ENCODE measurements around the gene ME2.
"Not testable (repeated sequence)": the region's sequence is repeated elsewhere in the genome, so short reads cannot be mapped to it uniquely, and the experiment has no call there.

Gene ME2

GRCh38 chr18:50909261-50909660 lies 30.3 kb downstream of the ME2 start:
- no peak for DNase-seq
- intact Hi-C loops (cut with DNase I), result no loop called here

DNA sequence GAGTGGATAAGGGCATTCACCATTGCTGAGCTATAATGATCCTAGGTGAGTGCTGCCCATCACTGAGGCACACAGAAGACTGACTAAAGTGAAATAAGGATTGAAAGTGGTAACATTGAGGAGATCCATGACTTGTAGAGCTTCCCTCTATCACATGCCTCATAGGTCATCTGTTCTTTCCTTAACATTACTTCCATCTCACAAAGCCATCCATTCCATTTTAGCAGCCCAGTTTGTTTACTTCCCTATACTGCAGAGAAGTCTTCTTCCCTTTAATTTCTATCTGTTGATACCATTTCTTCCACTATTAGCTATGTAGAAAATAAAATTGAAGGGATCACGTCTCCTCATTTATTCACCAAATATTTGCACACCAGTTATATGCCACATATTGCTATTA lies 32.1 kb downstream of the ME2 start:
- intact Hi-C loops (cut with DNase I), result no loop called here

DNA sequence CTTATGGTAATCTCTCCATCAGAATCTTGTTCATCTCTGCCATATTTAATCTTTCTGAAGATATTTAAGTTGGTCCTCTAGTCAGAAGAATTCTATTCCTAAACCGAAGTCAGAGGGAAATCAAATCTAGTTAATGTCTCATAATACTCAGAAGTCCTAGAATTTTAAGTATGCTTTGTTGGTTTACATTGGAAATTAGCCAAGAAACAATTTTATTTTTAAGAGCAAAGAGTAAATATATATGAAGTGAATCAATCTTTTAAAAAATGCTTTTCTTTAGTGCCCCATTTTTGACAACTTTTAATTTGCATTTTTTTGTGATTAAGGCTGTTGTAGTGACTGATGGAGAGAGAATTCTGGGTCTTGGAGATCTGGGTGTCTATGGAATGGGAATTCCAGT lies 38.1 kb downstream of the ME2 start:
- intact Hi-C loops (cut with DNase I), result no loop called here

More for the DNA sequence above, 32.1 kb downstream of the ME2 start:
- DNase-seq, result no peak

GRCh38 chr18:50918153-50918552 lies 39.2 kb downstream of the ME2 start:
- no peak for DNase-seq
- intact Hi-C loops (cut with DNase I), result no loop called here

More for the DNA sequence above, 38.1 kb downstream of the ME2 start:
- DNase-seq, result no peak

- no peak for DNase-seq
- intact Hi-C loops (cut with DNase I), result no loop called here
These were observed 45.5 kb downstream of the ME2 start for GRCh38 chr18:50924372-50924771.

GRCh38 chr18:50926521-50926920 lies 47.6 kb downstream of the ME2 start:
- intact Hi-C loops (cut with DNase I), result no loop called here
- DNase-seq, result no peak

GRCh38 chr18:50928551-50928950 lies 49.6 kb downstream of the ME2 start:
- no peak for DNase-seq
- intact Hi-C loops (cut with DNase I), result no loop called here

DNA sequence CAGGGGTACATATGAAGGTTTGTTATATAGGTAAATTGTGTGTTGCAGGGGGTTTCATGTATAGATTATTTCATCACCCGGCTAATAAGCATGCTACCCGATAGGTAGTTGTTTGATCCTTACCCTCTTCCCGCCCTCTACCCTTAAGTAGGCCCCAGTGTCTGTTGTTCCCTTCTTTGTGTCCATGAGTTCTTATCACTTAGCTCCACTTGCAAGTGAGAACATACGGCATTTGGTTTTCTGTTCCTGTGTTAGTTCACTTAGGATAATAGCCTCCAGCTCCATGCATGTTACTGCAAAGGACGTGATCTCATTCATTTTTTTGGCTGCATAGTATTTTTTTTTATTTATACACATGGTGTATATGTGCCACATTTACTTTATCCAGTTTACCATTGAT lies 54.8 kb downstream of the ME2 start:
- no peak for DNase-seq

DNA sequence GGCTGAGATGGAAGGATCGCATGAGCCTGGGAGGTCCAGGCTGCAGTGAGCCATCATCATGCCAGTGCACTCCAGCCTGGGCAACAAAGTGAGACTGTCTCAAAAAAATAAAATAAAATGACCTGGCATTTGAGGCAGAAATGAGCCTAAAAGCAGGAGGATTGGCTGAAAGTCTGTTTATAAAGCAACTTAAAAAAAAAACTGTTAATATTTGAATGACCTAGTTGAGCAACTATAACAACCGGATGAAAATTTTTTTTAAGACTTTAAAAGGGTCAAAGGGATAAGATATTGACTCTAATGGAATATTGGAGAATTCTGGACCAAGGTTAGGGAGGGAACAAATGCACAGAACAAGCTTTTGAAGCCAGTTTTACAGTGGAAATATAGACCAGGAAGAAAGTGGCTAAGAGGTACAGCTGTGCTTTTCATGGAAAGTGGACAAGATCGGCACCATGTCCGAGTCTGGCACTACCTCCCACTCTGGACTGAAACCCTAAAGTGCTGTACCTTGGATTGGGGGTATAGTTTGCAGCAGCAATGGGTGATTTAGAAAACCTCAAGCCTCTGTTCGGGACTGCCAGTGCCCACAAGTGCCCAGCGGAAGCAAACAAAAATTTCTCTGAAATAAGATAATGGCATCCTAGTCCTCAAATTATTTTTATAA lies 55.8 kb downstream of the ME2 start:
- DNase-seq, result no peak
- intact Hi-C loops (cut with DNase I), result no loop called here

More for the DNA sequence above, 54.8 kb downstream of the ME2 start:
- intact Hi-C loops (cut with DNase I), result no loop called here

DNA sequence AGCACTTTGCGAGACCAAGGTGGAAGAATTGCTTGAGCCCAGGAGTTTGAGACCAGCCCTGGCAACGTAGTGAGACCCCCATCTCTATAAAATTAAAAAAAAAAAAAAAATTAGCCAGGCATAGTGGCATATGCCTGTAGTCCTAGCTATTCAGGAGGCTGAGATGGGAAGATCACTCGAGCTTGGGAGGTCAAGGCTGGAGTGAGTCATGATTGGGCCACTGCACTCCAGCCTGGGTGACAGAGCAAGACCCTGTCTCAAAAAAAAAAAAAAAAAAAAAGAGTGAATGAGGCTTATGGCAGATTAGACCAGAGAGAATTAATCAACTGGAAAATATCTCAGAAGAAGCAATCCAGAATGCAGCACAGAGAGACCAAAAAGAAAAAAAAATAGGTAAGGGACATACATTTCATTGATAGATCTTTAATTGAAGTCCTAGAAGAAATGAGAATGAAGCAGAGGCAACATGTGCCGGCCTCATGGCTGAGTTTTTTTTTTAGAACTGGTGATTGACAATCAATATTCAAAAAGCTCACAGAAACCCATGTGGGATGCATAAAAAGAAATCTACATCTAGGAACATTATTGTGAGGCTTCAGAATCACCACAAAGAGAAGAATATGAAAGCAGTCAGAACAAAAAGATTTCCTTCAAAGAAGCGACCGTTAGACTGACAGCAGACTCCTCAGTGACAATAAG lies 56.7 kb downstream of the ME2 start:
- no peak for DNase-seq
- intact Hi-C loops (cut with DNase I), result no loop called here

DNA sequence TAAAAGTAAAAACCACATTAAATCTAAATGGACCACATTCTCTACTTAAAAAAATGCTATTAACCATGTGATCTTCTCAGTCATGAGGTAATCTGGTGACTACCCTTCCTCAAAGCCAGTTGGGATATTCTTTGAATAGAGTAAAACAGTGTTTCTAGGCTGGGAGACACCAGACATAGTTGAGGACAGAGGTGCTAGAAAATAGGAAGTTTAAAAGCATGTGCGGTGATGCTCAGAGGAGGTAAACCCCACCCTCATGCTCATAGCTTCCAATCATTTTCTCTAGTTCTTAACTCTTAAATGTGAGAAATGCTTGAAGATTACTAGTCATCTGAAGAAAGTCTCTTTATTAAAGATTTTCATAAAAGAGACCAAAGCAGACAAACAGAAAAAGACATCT lies 58.3 kb downstream of the ME2 start:
- intact Hi-C loops (cut with DNase I), result no loop called here
- DNase-seq, result no peak

GRCh38 chr18:50938912-50939311 lies 60.0 kb downstream of the ME2 start:
- intact Hi-C loops (cut with DNase I), result no loop called here
- DNase-seq, result no peak

- intact Hi-C loops (cut with DNase I), result no loop called here
- no peak for DNase-seq
These were observed 65.5 kb downstream of the ME2 start for GRCh38 chr18:50944245-50944932.

GRCh38 chr18:50945918-50946317 lies 67.0 kb downstream of the ME2 start:
- DNase-seq; intact Hi-C loops (cut with DNase I): not testable (repeated sequence)

DNA sequence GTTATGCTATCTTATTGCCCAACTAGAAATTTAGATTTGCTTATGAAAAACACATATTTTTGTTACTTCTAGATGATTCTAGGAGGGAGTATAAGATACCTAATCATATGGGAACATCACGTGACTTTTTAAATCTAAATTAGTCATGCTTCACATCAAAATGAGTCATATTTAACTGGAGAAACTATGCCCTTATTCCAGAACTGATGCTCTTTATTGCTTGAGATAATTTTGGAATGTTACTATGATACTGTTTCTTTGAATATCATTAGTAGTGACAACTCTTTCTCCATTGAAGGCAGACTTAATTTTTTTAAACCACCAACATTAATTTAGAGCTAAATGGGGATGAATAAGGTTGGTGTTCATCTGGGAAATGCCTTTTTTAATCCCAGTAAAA lies 69.0 kb downstream of the ME2 start:
- intact Hi-C loops (cut with DNase I), result no loop called here
- no peak for DNase-seq

DNA sequence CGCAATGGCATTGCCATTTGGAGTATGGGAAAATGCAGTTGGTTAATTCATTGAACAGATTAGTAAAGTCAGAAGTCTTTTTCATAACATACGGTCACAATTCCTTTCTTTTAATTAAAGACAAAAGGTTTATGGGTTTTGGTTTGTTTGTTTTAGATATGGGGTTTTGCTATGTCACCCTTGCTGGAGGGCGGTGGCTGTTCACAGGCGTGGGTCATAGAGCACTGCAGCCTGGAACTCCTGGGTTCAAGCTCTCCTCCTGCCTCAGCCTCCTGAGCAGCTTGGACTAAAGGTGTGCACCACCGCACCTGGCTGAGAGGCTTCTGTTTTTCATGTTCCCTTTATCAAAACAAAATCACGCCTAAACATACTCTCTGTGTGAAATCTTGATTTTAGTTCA lies 70.3 kb downstream of the ME2 start:
- intact Hi-C loops (cut with DNase I), result no loop called here
- DNase-seq, result no peak

DNA sequence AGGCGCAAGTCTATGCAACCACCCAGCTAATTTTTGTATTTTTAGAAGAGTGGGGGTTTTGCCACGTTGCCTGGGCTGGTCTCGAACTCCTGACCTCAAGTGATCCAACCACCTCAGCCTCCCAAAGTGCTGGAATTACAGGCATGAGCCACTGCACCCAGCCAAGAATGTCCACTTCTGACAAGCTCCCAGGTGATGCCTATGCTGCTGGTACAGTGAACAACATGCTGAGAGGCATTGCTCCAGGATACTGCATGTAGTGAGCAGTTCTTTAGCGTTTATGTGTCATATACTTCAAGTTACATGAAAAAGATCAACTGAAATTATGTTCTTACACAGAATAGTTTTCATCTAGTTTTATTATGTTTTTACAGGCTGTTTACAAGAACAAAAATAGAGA lies 71.7 kb downstream of the ME2 start:
- intact Hi-C loops (cut with DNase I), result no loop called here
- no peak for DNase-seq

- DNase-seq, result no peak
- intact Hi-C loops (cut with DNase I), result no loop called here
These were observed 74.9 kb downstream of the ME2 start for GRCh38 chr18:50953822-50954221.

GRCh38 chr18:50955253-50955652 lies 76.3 kb downstream of the ME2 start:
- DNase-seq, result no peak
- intact Hi-C loops (cut with DNase I), result no loop called here

DNA sequence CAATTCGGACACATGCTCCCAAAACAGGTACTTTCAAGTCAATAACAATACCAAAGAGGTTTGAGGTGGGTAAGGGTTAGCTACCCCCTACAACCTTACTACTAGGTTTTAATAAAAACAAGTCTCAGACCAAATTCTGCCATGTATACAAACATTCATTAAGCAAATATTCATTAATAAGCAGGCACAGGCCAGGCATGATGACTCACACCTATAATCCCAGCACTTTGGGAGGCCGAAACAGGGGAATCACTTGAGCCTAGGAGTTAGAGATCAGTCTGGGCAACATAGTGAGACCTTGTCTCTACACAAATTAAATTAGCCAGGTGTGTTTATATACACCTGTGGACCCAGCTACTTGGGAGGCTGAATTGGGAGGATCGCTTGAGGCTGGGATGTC lies 77.2 kb downstream of the ME2 start:
- intact Hi-C loops (cut with DNase I), result no loop called here
- DNase-seq, result no peak

- DNase-seq, result no peak
- intact Hi-C loops (cut with DNase I), result no loop called here
These were observed 83.1 kb downstream of the ME2 start for GRCh38 chr18:50961974-50962373.

Data from posterior cingulate gyrus (tissue), 11 donors.